Skeletal muscle cell (primary cell): ENCODE measurements around the gene AURKAIP1.

ENCODE experiments used
- DNase-seq: peaks from one replicate; pipeline ENCODE4 v3.0.0-alpha.2; 2010; ENCODE audit warnings: low read depth
- H3K4me3 ChIP-seq: 2 replicates; pipeline ENCODE4 v1.5.1; 2011; ENCODE audit warnings: low read depth, mild to moderate bottlenecking, control low read depth, low read length, moderate library complexity

The AURKAIP1 gene

DNA sequence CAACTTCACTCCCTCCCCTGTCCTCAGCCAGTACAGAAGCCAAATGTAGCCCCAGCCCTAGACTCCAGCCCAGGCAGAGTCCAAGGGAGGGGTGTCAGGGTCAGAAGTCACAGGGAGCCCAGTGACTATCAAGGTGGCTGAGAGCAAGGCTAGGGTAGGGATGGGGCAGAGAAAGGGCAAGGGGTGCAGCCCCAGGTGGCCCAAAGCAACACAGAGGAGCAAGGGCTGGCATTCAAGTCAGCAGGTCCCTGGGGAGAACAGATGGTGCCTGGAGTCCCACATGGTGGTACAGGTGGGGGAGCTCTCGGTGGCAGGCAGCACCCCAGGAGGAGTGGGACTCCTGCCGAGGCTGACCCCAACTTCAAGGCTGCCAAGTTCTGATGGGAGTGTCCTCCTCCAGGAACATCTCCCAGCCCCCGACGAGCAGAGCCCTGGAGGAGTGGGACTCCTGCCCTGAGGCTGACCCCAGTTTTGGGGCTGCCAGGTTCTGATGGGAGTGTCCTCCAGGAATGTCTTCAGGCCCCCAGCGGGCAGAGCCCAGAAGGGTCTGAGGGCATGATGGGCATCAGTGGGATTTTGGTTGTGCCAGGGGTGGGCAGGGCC, 22.1 kb downstream of the AURKAIP1 start:
- no peak for DNase-seq
- H3K4me3 ChIP-seq, result no peak overlapping the region

- no peak for DNase-seq
- peak overlapping the region; percentile 7 for H3K4me3 ChIP-seq
These were observed 23.2 kb downstream of the AURKAIP1 start for GRCh38 chr1:1351511-1352427.

- peak within 1 kb of the TSS; percentile 72 for H3K4me3 ChIP-seq
- no peak for DNase-seq
These were observed 25.6 kb downstream of the AURKAIP1 start, which contains the start of gene DVL1 for GRCh38 chr1:1349256-1350012. Gene DVL1 (minus strand): TSS chr1:1349418. CDS start chr1:1349065, 353 bp downstream.

DNA sequence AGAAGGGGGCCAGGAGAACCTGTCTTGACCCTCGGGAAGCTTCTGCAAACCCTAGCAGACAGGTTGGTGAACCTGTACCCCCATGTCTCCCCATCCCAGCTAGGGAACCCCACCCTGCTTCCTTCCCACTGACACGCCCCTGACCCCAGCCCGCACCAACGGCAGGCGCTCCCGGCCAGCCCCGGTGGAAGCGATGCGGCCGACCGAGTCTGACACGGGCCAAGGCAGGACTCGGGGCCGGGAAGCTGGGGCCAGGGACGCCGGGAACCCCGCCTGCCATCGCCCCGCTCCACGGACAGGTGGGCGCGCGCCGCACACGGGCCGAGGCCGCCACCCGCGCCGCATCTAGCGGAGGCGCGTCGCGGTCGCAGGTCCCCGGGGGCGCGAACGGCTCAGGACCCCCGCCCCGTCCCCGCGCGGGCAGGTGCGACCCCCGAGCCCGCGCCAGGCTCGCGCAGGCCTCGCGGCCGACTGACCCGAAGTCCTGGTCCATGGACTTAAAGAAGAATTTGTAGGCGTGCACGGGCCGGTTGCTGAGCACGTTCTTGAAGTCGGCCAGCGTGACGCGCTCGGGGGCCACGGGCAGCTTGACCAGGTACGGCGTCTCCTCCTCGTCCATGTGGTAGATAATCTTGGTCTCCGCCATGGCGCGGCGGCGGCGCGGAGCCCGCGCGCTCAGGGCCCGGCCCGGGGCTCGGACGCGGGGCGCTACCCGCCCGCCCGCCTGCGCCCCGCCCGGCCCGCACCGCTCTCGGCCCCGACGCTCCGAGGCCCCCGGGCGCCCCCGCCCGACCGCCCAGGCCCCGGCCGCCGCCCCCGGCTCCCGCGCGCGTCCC, 26.4 kb downstream of the AURKAIP1 start:
- no peak for DNase-seq
- H3K4me3 ChIP-seq, result peak overlapping the region; percentile 72

DNA sequence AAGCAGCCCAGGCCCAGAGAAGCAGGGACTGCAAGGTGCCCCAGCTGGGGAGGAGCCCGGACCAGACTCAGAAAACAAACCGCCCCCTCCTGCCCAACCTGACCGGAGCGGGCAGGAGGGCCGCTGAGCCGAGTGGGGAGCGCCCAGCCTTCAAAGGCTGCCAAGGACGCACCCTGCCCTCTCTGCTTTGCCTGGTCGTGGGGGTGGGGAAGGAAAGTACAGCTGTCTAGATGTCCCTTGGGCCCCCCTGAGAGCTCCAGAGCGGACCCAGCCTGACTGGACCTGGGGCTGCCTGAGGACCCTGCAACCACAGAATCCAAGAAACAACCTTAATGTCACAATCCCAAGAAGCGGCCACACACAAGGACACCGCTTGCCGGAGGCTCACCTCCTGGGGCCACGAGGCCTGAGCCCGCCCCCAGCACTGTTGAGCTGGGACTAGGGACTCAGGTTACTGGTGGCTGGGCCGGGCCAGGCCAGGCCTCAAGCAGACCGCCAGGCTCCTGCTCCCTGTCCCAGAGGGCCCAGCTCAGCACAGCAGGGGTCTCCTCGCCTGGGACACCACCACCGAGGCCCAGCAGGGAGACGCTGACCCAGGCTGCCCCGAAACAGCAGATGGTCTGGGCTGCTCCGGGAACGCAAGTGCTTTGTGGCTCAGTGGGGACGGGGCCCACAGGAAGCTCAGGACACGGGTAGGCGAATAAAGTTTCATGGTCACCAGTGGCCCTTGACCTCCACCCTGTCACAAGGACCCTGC, 27.2 kb downstream of the AURKAIP1 start:
- H3K4me3 ChIP-seq, result peak overlapping the region; percentile 72
- no peak for DNase-seq

DNA sequence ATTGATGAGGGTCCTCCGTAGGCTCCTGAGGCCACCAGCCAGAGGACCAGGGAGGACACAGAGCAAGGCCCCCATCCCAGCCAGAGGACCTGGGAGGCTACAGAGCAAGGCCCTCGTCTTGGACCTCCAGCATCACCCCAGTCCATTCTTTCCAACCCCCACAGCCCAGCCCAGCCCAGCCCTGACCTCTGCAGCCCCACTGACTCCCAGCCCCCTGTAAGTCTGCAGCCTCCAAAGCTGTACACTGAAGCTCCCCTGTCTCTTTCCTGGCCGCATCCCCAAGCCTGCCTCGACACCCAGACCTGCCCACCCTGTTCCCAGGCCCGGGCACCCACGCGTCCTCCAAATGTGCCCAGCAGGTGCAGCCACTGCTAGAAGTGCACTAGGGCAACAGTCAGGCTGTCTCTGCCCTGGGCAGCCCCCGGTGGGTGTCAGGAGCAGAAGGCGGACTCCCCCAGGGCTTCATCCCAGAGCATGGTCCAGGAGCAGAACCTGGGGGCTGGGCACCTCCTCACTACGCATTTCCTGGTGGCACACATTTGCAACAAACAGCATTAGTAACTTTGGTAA, 27.9 kb downstream of the AURKAIP1 start:
- peak overlapping the region; percentile 72 for H3K4me3 ChIP-seq

GRCh38 chr1:1346501-1346890, 28.5 kb downstream of the AURKAIP1 start:
- no peak overlapping the region for H3K4me3 ChIP-seq
- DNase-seq, result no peak

More for the DNA sequence above, 27.9 kb downstream of the AURKAIP1 start:
- no peak for DNase-seq

DNA sequence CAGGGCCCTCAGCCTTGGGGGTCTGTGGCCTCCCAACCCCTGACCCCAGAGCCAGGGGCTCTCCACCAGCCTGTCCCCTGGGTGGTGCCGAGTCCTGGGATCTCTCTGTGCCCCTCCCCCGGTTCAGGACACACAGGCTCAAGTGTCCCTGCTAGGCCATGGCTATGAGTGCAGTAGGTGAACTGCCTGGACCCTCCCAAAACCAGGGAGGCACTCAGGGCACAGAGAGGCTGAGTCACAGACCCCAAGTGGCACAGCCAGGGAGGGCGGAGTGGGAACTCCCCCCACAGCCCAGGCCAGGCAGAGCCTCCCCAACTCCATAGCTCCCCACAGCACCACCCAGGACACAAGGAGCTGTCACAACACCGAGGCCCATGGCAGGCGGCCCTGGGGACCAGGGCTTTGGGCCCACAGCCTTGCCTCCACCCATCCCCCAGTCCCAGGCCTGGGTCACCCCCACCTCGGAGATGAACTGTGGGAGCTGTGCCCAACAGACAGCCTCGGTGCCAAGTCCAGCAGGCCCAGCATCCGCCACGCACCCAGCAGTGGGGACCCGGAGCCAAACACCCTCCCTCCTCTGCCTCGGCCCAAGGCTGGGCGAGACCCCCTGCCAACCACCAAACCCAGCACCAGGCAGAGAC, 29.0 kb downstream of the AURKAIP1 start:
- DNase-seq, result no peak

GRCh38 chr1:1345384-1345783, 29.6 kb downstream of the AURKAIP1 start:
- H3K4me3 ChIP-seq, result no peak overlapping the region
- DNase-seq, result no peak

More for the DNA sequence above, 29.0 kb downstream of the AURKAIP1 start:
- no peak overlapping the region for H3K4me3 ChIP-seq

DNA sequence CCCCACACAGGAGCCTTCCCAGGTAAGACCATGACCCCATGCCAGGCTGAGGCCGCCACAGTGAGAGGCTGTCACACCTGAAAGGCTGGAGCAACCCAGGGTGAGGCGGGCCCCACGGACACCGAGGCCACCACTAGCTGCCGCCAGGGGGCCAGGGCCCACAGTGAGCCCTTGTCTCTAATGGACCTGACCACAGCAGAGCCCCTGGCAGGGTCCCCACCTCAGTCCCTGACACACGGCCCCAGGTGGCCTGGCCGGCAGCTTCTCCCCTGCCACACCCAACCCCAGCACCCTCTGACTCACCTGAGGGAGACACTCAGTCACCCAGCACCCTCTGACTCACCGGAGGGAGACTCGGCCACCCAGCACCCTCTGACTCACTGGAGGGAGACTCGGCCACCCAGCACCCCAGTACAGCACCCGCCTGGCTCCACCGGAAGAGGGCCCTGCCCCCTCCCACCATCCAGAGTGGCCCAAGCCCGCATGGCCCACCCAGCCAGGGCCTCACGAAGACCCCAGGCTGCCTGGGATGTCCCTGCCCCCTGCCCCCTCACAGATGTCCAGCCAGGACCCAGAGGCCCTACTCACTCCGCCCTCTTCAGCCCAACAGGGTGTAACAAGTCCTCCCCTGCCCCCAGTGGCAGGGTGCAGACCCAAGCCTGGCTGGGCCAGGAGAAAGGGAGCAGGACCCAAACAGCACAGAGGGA, 30.2 kb downstream of the AURKAIP1 start:
- no peak for DNase-seq
- H3K4me3 ChIP-seq, result no peak overlapping the region

DNA sequence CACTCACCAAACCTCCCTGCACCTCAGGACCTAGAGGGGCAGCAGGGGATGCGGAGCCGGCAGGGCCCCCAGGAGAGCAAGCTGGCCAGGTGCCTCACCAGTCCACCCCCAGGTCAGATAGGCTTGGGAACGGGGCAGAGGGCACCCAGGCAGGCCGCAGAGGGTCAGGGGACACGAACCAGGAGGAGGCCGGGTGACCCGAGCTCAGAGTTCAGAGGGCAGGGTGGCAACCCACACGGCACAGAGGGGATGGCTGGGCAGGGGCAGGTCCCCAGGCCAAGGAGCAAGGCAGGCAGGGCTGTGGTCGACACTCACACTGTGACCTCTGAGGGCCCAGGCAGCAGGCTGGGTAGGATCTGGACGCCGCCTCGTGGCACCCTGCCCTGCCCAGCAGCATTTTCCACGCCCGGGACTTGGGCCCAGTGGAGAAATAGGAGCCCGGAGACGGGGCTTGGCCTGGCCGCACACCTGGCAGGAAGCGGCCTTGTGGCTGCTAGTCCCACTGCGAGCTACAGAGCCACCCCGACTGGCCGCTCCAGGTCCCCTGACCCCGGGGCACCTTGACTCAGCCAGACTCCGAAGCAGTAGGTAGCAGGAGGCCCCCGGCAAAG, 31.1 kb downstream of the AURKAIP1 start:
- H3K4me3 ChIP-seq, result no peak overlapping the region
- no peak for DNase-seq

DNA sequence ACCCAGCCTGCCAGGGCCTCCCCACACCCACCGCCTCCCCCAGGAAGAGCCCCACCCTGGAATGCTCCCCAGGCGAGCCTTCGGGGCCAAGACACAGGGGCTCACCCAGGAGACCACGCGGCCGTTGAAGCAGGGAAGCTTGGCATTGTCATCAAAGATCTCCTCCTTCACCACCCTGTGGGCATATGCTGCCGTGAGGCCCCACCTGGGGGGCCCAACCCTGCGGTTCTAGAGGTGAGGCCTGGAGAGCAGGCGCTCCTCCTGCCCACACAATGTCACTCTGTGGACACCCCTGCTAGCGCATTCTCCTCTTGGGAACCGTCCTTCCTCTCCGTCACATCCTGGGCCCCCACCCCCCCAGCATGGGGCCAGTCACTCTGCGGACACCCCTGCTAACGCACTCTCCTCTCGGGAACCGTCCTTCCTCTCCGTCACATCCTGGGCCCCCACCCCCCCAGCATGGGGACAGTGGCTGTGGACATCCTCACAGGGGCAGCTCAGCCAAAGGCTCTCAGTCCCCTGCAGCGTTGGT, 32.4 kb downstream of the AURKAIP1 start:
- no peak overlapping the region for H3K4me3 ChIP-seq
- no peak for DNase-seq

DNA sequence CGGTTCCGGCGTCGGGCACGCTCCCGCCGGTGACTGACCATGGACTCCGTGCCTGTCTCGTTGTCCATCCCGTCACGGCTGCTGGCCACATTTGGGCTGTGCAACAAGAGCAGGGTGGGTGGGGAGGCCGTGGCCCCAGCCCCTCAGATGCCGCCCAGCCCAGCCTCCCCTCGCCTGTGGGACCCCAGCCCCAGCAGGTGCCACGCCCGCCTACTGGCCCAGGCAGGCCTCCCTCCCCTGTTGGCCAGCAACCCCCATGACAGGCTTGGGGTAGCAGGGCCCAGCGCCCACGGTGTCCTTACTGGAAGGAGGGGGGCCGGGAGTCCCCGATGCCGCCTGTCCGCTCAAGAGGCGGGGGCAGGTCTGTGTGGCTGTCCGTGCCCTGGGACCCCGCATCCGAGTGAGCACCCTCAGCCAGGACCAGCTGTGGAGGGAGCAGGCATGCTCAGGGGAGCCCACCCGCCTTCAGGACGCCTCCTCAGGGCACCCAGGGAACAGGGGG, 32.9 kb downstream of the AURKAIP1 start:
- no peak for DNase-seq

DNA sequence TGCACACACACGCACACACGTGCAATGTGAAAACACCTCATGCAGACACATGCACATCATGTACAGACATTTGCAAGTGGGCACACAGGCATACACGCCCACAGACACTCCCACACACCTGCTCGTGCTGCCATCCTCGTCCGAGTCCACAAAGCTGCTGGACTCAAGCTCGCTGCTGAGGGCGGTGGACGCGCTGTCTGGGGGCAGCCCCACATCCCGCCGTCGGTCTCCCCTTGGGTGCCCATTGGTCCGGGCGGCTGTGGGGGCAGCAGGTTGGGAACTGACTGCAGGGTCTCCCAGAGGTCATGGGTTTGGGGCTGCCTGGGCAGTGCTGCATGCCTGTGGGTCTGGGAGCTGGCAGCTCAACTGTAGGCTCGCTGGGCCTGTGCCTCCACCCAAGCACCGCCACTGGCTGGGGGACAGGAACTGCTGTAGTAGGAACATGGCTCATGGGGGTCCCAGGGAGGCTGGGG, 33.4 kb downstream of the AURKAIP1 start:
- DNase-seq, result no peak
- no peak overlapping the region for H3K4me3 ChIP-seq

More for the DNA sequence above, 32.9 kb downstream of the AURKAIP1 start:
- no peak overlapping the region for H3K4me3 ChIP-seq

DNA sequence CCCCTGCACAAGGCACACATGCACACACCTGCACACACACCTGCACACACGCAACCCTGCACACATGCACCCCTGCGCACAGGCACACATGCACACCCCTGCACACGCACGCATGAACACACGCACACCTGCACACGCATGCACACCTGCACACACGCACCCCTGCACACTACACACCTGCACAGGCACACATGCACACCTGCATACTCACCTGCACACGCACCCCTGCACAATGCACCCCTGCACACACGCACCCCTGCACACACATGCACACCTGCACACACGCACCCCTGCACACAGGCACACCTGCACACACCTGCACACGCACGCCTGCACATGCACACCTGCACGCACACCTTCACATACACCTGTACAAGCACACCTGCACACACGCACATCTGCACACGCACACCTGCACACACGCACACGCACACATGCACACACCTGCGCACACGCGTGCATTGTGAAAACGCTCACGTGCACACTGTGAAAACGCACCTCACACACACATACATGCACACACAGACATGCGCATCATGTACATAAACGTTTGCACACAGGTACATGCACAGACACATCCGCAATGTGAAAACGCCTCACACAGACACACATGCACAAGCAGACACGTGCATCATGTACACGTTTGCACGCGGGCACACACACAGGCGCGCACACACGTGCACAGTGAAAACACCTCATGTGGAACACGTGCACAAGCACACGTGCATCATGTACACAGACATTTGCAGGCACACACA, 34.0 kb downstream of the AURKAIP1 start:
- no peak overlapping the region for H3K4me3 ChIP-seq
- DNase-seq, result no peak
